ENCODE data around the gene ZFHX3. TPM values are rescaled to one million over a fixed set of nuclear protein-coding genes. Genes with fewer than 3 reads are reported as not detected.
A peak's percentile ranks its signal among the peaks of the same experiment; 100 is the strongest.

The ZFHX3 gene
- total RNA-seq, 4 donors from 2014 or later = 9.1 to 34.0 (median 12.0) TPM

GRCh38 chr16:72932050-72932449 is 115.9 kb downstream of the ZFHX3 start:
- Histone ChIP-seq H3K4me3 (no peak overlapping the region), H3K4me1 (peaks cover 4 to 6% of the 10 kb centered on the region in 2 donors), H3K27ac (peak overlapping the region; percentile 56 to 63), H3K9me3 (no peaks in the 10 kb centered on the region), H3K36me3 (no peaks in the 10 kb centered on the region), H3K27me3 (no peaks in the 10 kb centered on the region)
- no peak for DNase-seq
- no peak for TF ChIP-seq POLR2A (IDR thresholded peaks at IDR 0.05)
- TF ChIP-seq CTCF (IDR thresholded peaks at IDR 0.05) = no peak
- intact Hi-C loops (cut with DNase I; ENCODE audit: low total_unique reads) = no loop called here

- no peak for TF ChIP-seq POLR2A (IDR thresholded peaks at IDR 0.05)
- TF ChIP-seq CTCF (IDR thresholded peaks at IDR 0.05) = no peak
- Histone ChIP-seq H3K4me3 (no peak overlapping the region), H3K36me3 (no peaks in the 10 kb centered on the region), H3K4me1 (peaks cover 4 to 10% of the 10 kb centered on the region in 2 donors), H3K9me3 (no peaks in the 10 kb centered on the region), H3K27ac (peak overlapping the region in 1 of 2 donors; percentile 63), H3K27me3 (no peaks in the 10 kb centered on the region)
- intact Hi-C loops (cut with DNase I; ENCODE audit: low total_unique reads) = no loop called here
- no peak for DNase-seq
These were observed 117.5 kb downstream of the ZFHX3 start for GRCh38 chr16:72930396-72930795.

- Histone ChIP-seq H3K27me3 (no peaks in the 10 kb centered on the region), H3K36me3 (no peaks in the 10 kb centered on the region), H3K9me3 (no peaks in the 10 kb centered on the region), H3K4me1 (peaks cover 4 to 10% of the 10 kb centered on the region in 2 donors), H3K27ac (no peak overlapping the region), H3K4me3 (no peak overlapping the region)
- DNase-seq = no peak
- no peak for TF ChIP-seq CTCF (IDR thresholded peaks at IDR 0.05)
- no peak for TF ChIP-seq POLR2A (IDR thresholded peaks at IDR 0.05)
- intact Hi-C loops (cut with DNase I; ENCODE audit: low total_unique reads) = no loop called here
These were observed 119.6 kb downstream of the ZFHX3 start for GRCh38 chr16:72928090-72928981.

- Histone ChIP-seq H3K9me3 (no peaks in the 10 kb centered on the region), H3K27me3 (no peaks in the 10 kb centered on the region), H3K4me3 (no peak overlapping the region), H3K27ac (peak overlapping the region in 1 of 2 donors; percentile 41), H3K36me3 (no peaks in the 10 kb centered on the region), H3K4me1 (peaks cover 4 to 10% of the 10 kb centered on the region in 2 donors)
- no peak for TF ChIP-seq CTCF (IDR thresholded peaks at IDR 0.05)
- TF ChIP-seq POLR2A (IDR thresholded peaks at IDR 0.05) = no peak
- DNase-seq = peak in 1 of 2 donors; percentile 63
- intact Hi-C loops (cut with DNase I; ENCODE audit: low total_unique reads) = no loop called here
These were observed 120.5 kb downstream of the ZFHX3 start for GRCh38 chr16:72927199-72928089.

All from uterus (tissue), 4 donors.